ENCODE measurements around the gene PRKAR1B.

The PRKAR1B gene

GRCh38 chr7:524800-525199, 202.3 kb downstream of the PRKAR1B start:
- peaks cover 2% of the 10 kb centered on the region for H3K4me1 ChIP-seq (ENCODE audit: control insufficient read depth, insufficient read depth, low read length)
- H3K36me3 ChIP-seq (ENCODE audit: control insufficient read depth, insufficient read depth, low read length): no peaks in the 10 kb centered on the region
- H3K27me3 ChIP-seq (ENCODE audit: control insufficient read depth, insufficient read depth, low read length): peaks cover 5% of the 10 kb centered on the region
- no peak overlapping the region for H3K4me3 ChIP-seq (ENCODE audit: low read length)
- no peak overlapping the region for H3K27ac ChIP-seq (ENCODE audit: low read depth, low read length)
- no peak overlapping the region for H3K9ac ChIP-seq (ENCODE audit: low read length)

GRCh38 chr7:523347-524336, 203.4 kb downstream of the PRKAR1B start:
- H3K27me3 ChIP-seq (ENCODE audit: control insufficient read depth, insufficient read depth, low read length): peaks cover 5% of the 10 kb centered on the region
- H3K4me3 ChIP-seq (ENCODE audit: low read length): no peak overlapping the region
- H3K36me3 ChIP-seq (ENCODE audit: control insufficient read depth, insufficient read depth, low read length): no peaks in the 10 kb centered on the region
- H3K9ac ChIP-seq (ENCODE audit: low read length): no peak overlapping the region
- no peak overlapping the region for H3K27ac ChIP-seq (ENCODE audit: low read depth, low read length)
- peaks cover 2% of the 10 kb centered on the region for H3K4me1 ChIP-seq (ENCODE audit: control insufficient read depth, insufficient read depth, low read length)

GRCh38 chr7:522951-523314, 204.1 kb downstream of the PRKAR1B start:
- H3K9ac ChIP-seq (ENCODE audit: low read length): no peak overlapping the region

GRCh38 chr7:522071-522950, 204.8 kb downstream of the PRKAR1B start:
- Histone ChIP-seq H3K27me3 (ENCODE audit: control insufficient read depth, insufficient read depth, low read length) (peaks cover 5% of the 10 kb centered on the region), H3K36me3 (ENCODE audit: control insufficient read depth, insufficient read depth, low read length) (no peaks in the 10 kb centered on the region), H3K27ac (ENCODE audit: low read depth, low read length) (no peak overlapping the region), H3K4me3 (ENCODE audit: low read length) (peak overlapping the region; percentile 40), H3K4me1 (ENCODE audit: control insufficient read depth, insufficient read depth, low read length) (peaks cover 2% of the 10 kb centered on the region), H3K9ac (ENCODE audit: low read length) (no peak overlapping the region)

More at GRCh38 chr7:522951-523314, 204.1 kb downstream of the PRKAR1B start:
- H3K4me3 ChIP-seq (ENCODE audit: low read length): no peak overlapping the region
- H3K36me3 ChIP-seq (ENCODE audit: control insufficient read depth, insufficient read depth, low read length): no peaks in the 10 kb centered on the region
- H3K27me3 ChIP-seq (ENCODE audit: control insufficient read depth, insufficient read depth, low read length): peaks cover 5% of the 10 kb centered on the region
- H3K4me1 ChIP-seq (ENCODE audit: control insufficient read depth, insufficient read depth, low read length): peaks cover 2% of the 10 kb centered on the region
- no peak overlapping the region for H3K27ac ChIP-seq (ENCODE audit: low read depth, low read length)

GRCh38 chr7:521221-522070, 205.6 kb downstream of the PRKAR1B start:
- Histone ChIP-seq H3K4me1 (ENCODE audit: control insufficient read depth, insufficient read depth, low read length) (peaks cover 2% of the 10 kb centered on the region), H3K4me3 (ENCODE audit: low read length) (peak overlapping the region; percentile 40), H3K27ac (ENCODE audit: low read depth, low read length) (no peak overlapping the region), H3K36me3 (ENCODE audit: control insufficient read depth, insufficient read depth, low read length) (no peaks in the 10 kb centered on the region), H3K27me3 (ENCODE audit: control insufficient read depth, insufficient read depth, low read length) (peaks cover 5% of the 10 kb centered on the region), H3K9ac (ENCODE audit: low read length) (no peak overlapping the region)

GRCh38 chr7:520503-521161, 206.4 kb downstream of the PRKAR1B start:
- Histone ChIP-seq H3K9ac (ENCODE audit: low read length) (no peak overlapping the region), H3K36me3 (ENCODE audit: control insufficient read depth, insufficient read depth, low read length) (no peaks in the 10 kb centered on the region), H3K27me3 (ENCODE audit: control insufficient read depth, insufficient read depth, low read length) (peaks cover 5% of the 10 kb centered on the region), H3K27ac (ENCODE audit: low read depth, low read length) (peak overlapping the region; percentile 81), H3K4me1 (ENCODE audit: control insufficient read depth, insufficient read depth, low read length) (peaks cover 3% of the 10 kb centered on the region), H3K4me3 (ENCODE audit: low read length) (peak overlapping the region; percentile 13)

GRCh38 chr7:519484-520390, 207.3 kb downstream of the PRKAR1B start, which contains the start of gene PDGFA:
PDGFA (minus strand) TSS chr7:519846; CDS start chr7:519001, 845 bp downstream.
- Histone ChIP-seq H3K4me1 (ENCODE audit: control insufficient read depth, insufficient read depth, low read length) (peaks cover 10% of the 10 kb centered on the region), H3K27me3 (ENCODE audit: control insufficient read depth, insufficient read depth, low read length) (peaks cover 5% of the 10 kb centered on the region), H3K27ac (ENCODE audit: low read depth, low read length) (peak within 1 kb of the TSS; percentile 86), H3K9ac (ENCODE audit: low read length) (peak within 1 kb of the TSS; percentile 62), H3K4me3 (ENCODE audit: low read length) (peak within 1 kb of the TSS; percentile 80), H3K36me3 (ENCODE audit: control insufficient read depth, insufficient read depth, low read length) (no peaks in the 10 kb centered on the region)

- Histone ChIP-seq H3K27ac (ENCODE audit: low read depth, low read length) (peak overlapping the region; percentile 86), H3K4me3 (ENCODE audit: low read length) (peak overlapping the region; percentile 80), H3K9ac (ENCODE audit: low read length) (peak overlapping the region; percentile 62), H3K27me3 (ENCODE audit: control insufficient read depth, insufficient read depth, low read length) (peaks cover 5% of the 10 kb centered on the region), H3K36me3 (ENCODE audit: control insufficient read depth, insufficient read depth, low read length) (no peaks in the 10 kb centered on the region), H3K4me1 (ENCODE audit: control insufficient read depth, insufficient read depth, low read length) (peaks cover 10% of the 10 kb centered on the region)
These were observed 208.2 kb downstream of the PRKAR1B start for GRCh38 chr7:518630-519483.

- H3K27me3 ChIP-seq (ENCODE audit: control insufficient read depth, insufficient read depth, low read length): peaks cover 5% of the 10 kb centered on the region
- H3K36me3 ChIP-seq (ENCODE audit: control insufficient read depth, insufficient read depth, low read length): no peaks in the 10 kb centered on the region
- H3K4me3 ChIP-seq (ENCODE audit: low read length): peak overlapping the region; percentile 80
- peak overlapping the region; percentile 90 for H3K9ac ChIP-seq (ENCODE audit: low read length)
- peaks cover 10% of the 10 kb centered on the region for H3K4me1 ChIP-seq (ENCODE audit: control insufficient read depth, insufficient read depth, low read length)
- H3K27ac ChIP-seq (ENCODE audit: low read depth, low read length): peak overlapping the region; percentile 86
These were observed 209.1 kb downstream of the PRKAR1B start for GRCh38 chr7:517774-518629.
